Esophagus muscularis mucosa (tissue), 3 donors: ENCODE measurements around the gene SPSB1.

Source experiments
- POLR2A ChIP-seq: fragments of 450-650 bp; IDR thresholded peaks from one replicate; pipeline ENCODE4 v1.6.1; 2017; ENCODE audit warnings: antibody characterized with exemption, moderate library complexity, mild to moderate bottlenecking, low read depth
- TF ChIP-seq, protein P1 (sequence below), 3 experiments: fragments of 200-600 bp in 2 of 3; fragments of 450-650 bp in 1 of 3; sonication (generic) in 2 of 3; IDR thresholded peaks; one replicate each; pipeline ENCODE4 v1.5.1; 2017 to 2019; ENCODE audit warnings: antibody characterized with exemption in 3 of 3, mild to moderate bottlenecking in 2 of 3, moderate library complexity in 1 of 3

GRCh38 chr1:9258629-9259028, 34.1 kb upstream of the SPSB1 start:
- TF ChIP-seq, protein P1, sequence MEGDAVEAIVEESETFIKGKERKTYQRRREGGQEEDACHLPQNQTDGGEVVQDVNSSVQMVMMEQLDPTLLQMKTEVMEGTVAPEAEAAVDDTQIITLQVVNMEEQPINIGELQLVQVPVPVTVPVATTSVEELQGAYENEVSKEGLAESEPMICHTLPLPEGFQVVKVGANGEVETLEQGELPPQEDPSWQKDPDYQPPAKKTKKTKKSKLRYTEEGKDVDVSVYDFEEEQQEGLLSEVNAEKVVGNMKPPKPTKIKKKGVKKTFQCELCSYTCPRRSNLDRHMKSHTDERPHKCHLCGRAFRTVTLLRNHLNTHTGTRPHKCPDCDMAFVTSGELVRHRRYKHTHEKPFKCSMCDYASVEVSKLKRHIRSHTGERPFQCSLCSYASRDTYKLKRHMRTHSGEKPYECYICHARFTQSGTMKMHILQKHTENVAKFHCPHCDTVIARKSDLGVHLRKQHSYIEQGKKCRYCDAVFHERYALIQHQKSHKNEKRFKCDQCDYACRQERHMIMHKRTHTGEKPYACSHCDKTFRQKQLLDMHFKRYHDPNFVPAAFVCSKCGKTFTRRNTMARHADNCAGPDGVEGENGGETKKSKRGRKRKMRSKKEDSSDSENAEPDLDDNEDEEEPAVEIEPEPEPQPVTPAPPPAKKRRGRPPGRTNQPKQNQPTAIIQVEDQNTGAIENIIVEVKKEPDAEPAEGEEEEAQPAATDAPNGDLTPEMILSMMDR (IDR thresholded peaks at IDR 0.05), result no peak
- no peak for TF ChIP-seq POLR2A
